Spleen (tissue), 11 donors: ENCODE measurements around the gene C10orf143. TPM values are rescaled to one million over a fixed set of nuclear protein-coding genes. Genes with fewer than 3 reads are reported as not detected.

ENCODE experiments used
- DNase-seq: peaks from one replicate; pipeline ENCODE4 v3.0.0-alpha.2; 2020
- H3K27ac ChIP-seq, 8 donors: fragments of 200-600 bp; sonication (generic) in 7 of 8; 1 replicate in 4 of 8; 2 replicates in 4 of 8; pipeline versions ENCODE4 v1.5.0 to v1.8.0; 2016 to 2021; ENCODE audit warnings: inconsistent platforms in 4 of 8, mild to moderate bottlenecking in 4 of 8, moderate library complexity in 1 of 8
- H3K27me3 ChIP-seq, 7 donors: fragments of 200-600 bp; sonication (generic) in 6 of 7; replicated peaks in 1 of 7; 1 replicate in 4 of 7; 2 replicates in 3 of 7; pipeline versions ENCODE4 v1.5.0 to v1.8.0; 2016 to 2021; ENCODE audit warnings: inconsistent platforms in 3 of 7, mild to moderate bottlenecking in 1 of 7
- H3K36me3 ChIP-seq, 6 donors: fragments of 200-600 bp; sonication (generic) in 5 of 6; 1 replicate in 4 of 6; 2 replicates in 2 of 6; pipeline versions ENCODE4 v1.5.0 to v1.8.0; 2016 to 2021; ENCODE audit warnings: inconsistent platforms in 2 of 6
- H3K4me1 ChIP-seq, 6 donors: fragments of 200-600 bp; sonication (generic) in 5 of 6; 1 replicate in 3 of 6; 2 replicates in 3 of 6; pipeline versions ENCODE4 v1.5.0 to v1.8.0; 2016 to 2021; ENCODE audit warnings: inconsistent platforms in 3 of 6
- H3K4me3 ChIP-seq, 8 donors: fragments of 200-600 bp; sonication (generic) in 7 of 8; 1 replicate in 4 of 8; 2 replicates in 4 of 8; pipeline versions ENCODE4 v1.5.0 to v1.8.0; 2016 to 2021; ENCODE audit warnings: inconsistent platforms in 4 of 8, mild to moderate bottlenecking in 4 of 8, moderate library complexity in 2 of 8
- H3K9me3 ChIP-seq, 8 donors: fragments of 200-600 bp; sonication (generic) in 7 of 8; 1 replicate in 4 of 8; 2 replicates in 4 of 8; pipeline versions ENCODE4 v1.5.0 to v1.8.0; 2016 to 2021; ENCODE audit warnings: inconsistent platforms in 4 of 8
- CTCF ChIP-seq, 11 experiments: fragments of 200-600 bp in 7 of 11; fragments of 450-650 bp in 4 of 11; sonication (generic) in 4 of 11; IDR thresholded peaks in 8 of 11; conservative IDR thresholded peaks in 3 of 11; 1 replicate in 7 of 11; 2 replicates in 4 of 11; pipeline versions ENCODE4 v1.4.0 to v1.8.0; 2016 to 2021; ENCODE audit warnings: antibody characterized with exemption in 11 of 11, inconsistent platforms in 4 of 11, mild to moderate bottlenecking in 1 of 11
- POLR2A ChIP-seq, 3 donors: fragments of 450-650 bp; IDR thresholded peaks; one replicate each; pipeline ENCODE4 v1.5.1; 2017; ENCODE audit warnings: antibody characterized with exemption in 3 of 3, mild to moderate bottlenecking in 1 of 3
- POLR2AphosphoS5 ChIP-seq, 3 donors: sonication (generic); formaldehyde crosslinking; IDR thresholded peaks; one replicate each; pipeline ENCODE4 v1.5.1; 2017; ENCODE audit warnings: antibody characterized with exemption in 3 of 3
- WGBS, 5 donors: extraction: QIAGEN DNeasy Blood & Tissue Kit in 3 of 5; methylation state at CpG; one replicate each; pipeline versions ENCODE4 v1.1.5 to v1.1.7; 2013 to 2018; 5-methylcytosine and 5-hydroxymethylcytosine counted together
- intact Hi-C: fragments of 100-400 bp; cut with DNase I; formaldehyde crosslinking; loops from one replicate; pipeline ENCODE4 v1.15.0; 2023; ENCODE audit warnings: low total_unique reads
- polyA plus RNA-seq, 3 donors: library from polyadenylated mRNA; stranded (reverse); fragments of 200-250 nt; gene quantifications; one replicate each; pipeline ENCODE4 v1.2.1, GENCODE V29; 2013
- total RNA-seq, 7 donors: library from RNA; depleted of rRNA in 3 of 7; stranded (reverse); fragments of >200 nt in 3 of 7; fragmentation: NEBNext Ultra II Directional in 4 of 7; extraction: Animal tissue kit (Norgen Biotek cat#: 25700) in 4 of 7; gene quantifications; one replicate each; pipeline versions ENCODE4 v1.1.0 to v1.2.1, GENCODE V29; 2016 to 2021
- donor health status: healthy with polysubstance abuse.
- donor health status: DM: no; HTN: no; CAD: no; lungs with moderate emphysema.
- donor health status: DM: no; HTN: no; CAD: no.
- donor health status: Bipolar disorder and iron deficiency.
- donor health status: healthy.
- donor health status: DM: no; HTN: no; CAD: no.
- donor health status: DM: yes; HTN: yes; CAD: no.

The C10orf143 gene
- total and polyA plus RNA-seq, 10 donors = 2.3 to 15.6 (median 5.1) TPM

GRCh38 chr10:130112821-130113220 is 2.2 kb upstream of the C10orf143 start:
- Histone ChIP-seq H3K27ac (no peak overlapping the region), H3K9me3 (peaks cover 0 to 16% (median 14%) of the 10 kb centered on the region in 8 donors), H3K27me3 (no peaks in the 10 kb centered on the region), H3K4me1 (peaks cover 10 to 48% (median 29%) of the 10 kb centered on the region in 6 donors), H3K36me3 (no peaks in the 10 kb centered on the region), H3K4me3 (no peak overlapping the region)
- intact Hi-C loops = no loop called here
- TF ChIP-seq POLR2AphosphoS5 (IDR thresholded peaks at IDR 0.05) (no peak), CTCF (IDR thresholded peaks at IDR 0.05 in 8 of 11, conservative IDR thresholded peaks at IDR 0.05 in 3 of 11) (no peak), POLR2A (IDR thresholded peaks at IDR 0.05) (no peak)
- WGBS, 5 donors = 86 to 96% (median 94%) methylated on average over 3 of the region's 3 CpGs
- no peak for DNase-seq

GRCh38 chr10:130111852-130112180 is 1.2 kb upstream of the C10orf143 start:
- peak overlapping the region; percentile 68 to 90 (median 74) for H3K4me3 ChIP-seq
- peaks cover 10 to 53% (median 29%) of the 10 kb centered on the region in 6 donors for H3K4me1 ChIP-seq
- DNase-seq = no peak
- H3K36me3 ChIP-seq = no peaks in the 10 kb centered on the region
- peaks cover 0 to 6% (median 4%) of the 10 kb centered on the region in 8 donors for H3K9me3 ChIP-seq
- TF ChIP-seq POLR2A (IDR thresholded peaks at IDR 0.05) (no peak), CTCF (IDR thresholded peaks at IDR 0.05 in 8 of 11, conservative IDR thresholded peaks at IDR 0.05 in 3 of 11) (no peak), POLR2AphosphoS5 (IDR thresholded peaks at IDR 0.05) (no peak)
- peak overlapping the region; percentile 67 to 99 (median 93) for H3K27ac ChIP-seq
- WGBS, 5 donors = 64 to 74% (median 69%) methylated on average over 6 of the region's 6 CpGs
- intact Hi-C loops = no loop called here
- H3K27me3 ChIP-seq = no peaks in the 10 kb centered on the region

GRCh38 chr10:130111113-130111851 is 652 bp upstream of the C10orf143 start:
- H3K9me3 ChIP-seq = peaks cover 0 to 3% (median 0%) of the 10 kb centered on the region in 8 donors
- peak overlapping the region; percentile 67 to 99 (median 93) for H3K27ac ChIP-seq
- no peaks in the 10 kb centered on the region for H3K27me3 ChIP-seq
- intact Hi-C loops = no loop called here
- DNase-seq = peak; percentile 98
- no peaks in the 10 kb centered on the region for H3K36me3 ChIP-seq
- TF ChIP-seq CTCF (IDR thresholded peaks at IDR 0.05 in 8 of 11, conservative IDR thresholded peaks at IDR 0.05 in 3 of 11) (peak in 1 of 11 experiments; percentile 7), POLR2AphosphoS5 (IDR thresholded peaks at IDR 0.05) (peak; percentile 85 to 89 (median 86)), POLR2A (IDR thresholded peaks at IDR 0.05) (peak in 2 of 3 donors; percentile 52 to 56)
- H3K4me1 ChIP-seq = peaks cover 10 to 53% (median 29%) of the 10 kb centered on the region in 6 donors
- peak overlapping the region; percentile 68 to 90 (median 74) for H3K4me3 ChIP-seq
- WGBS, 5 donors = 0 to 1% (median 1%) methylated on average over 36 to 49 of the region's 49 CpGs

- intact Hi-C loops = no loop called here
- peak overlapping the region; percentile 67 to 99 (median 93) for H3K27ac ChIP-seq
- DNase-seq = no peak
- WGBS, 5 donors = 0 to 3% (median 1%) methylated on average over 9 of the region's 9 CpGs
- H3K27me3 ChIP-seq = no peaks in the 10 kb centered on the region
- H3K4me1 ChIP-seq = peaks cover 10 to 53% (median 29%) of the 10 kb centered on the region in 6 donors
- peaks cover 0 to 12% (median 4%) of the 10 kb centered on the region in 6 donors for H3K36me3 ChIP-seq
- no peaks in the 10 kb centered on the region for H3K9me3 ChIP-seq
- H3K4me3 ChIP-seq = peak overlapping the region; percentile 68 to 90 (median 74)
- TF ChIP-seq CTCF (IDR thresholded peaks at IDR 0.05 in 8 of 11, conservative IDR thresholded peaks at IDR 0.05 in 3 of 11) (peak; percentile 65 to 84 (median 76)), POLR2AphosphoS5 (IDR thresholded peaks at IDR 0.05) (no peak)
Measured at GRCh38 chr10:130109796-130110245, 809 bp downstream of the C10orf143 start.
